Hepatocyte (in vitro differentiated cells): ENCODE results near the gene ARL6IP4.

ENCODE experiments used
- EZH2 ChIP-seq: fragments of 200-600 bp; sonication (generic); IDR thresholded peaks from 2 replicates; pipeline ENCODE4 v1.6.1; 2016; ENCODE audit warnings: antibody characterized with exemption, mild to moderate bottlenecking, borderline replicate concordance
- TF ChIP-seq, protein P1 (sequence below): fragments of 200-600 bp; sonication (generic); IDR thresholded peaks from 2 replicates; pipeline ENCODE4 v1.5.1; 2016; ENCODE audit warnings: antibody characterized with exemption, mild to moderate bottlenecking; ENCODE audit not compliant: poor library complexity

GRCh38 chr12:123028475-123028874 is 48.0 kb downstream of the ARL6IP4 start:
- TF ChIP-seq EZH2 = no peak
- TF ChIP-seq, protein P1, sequence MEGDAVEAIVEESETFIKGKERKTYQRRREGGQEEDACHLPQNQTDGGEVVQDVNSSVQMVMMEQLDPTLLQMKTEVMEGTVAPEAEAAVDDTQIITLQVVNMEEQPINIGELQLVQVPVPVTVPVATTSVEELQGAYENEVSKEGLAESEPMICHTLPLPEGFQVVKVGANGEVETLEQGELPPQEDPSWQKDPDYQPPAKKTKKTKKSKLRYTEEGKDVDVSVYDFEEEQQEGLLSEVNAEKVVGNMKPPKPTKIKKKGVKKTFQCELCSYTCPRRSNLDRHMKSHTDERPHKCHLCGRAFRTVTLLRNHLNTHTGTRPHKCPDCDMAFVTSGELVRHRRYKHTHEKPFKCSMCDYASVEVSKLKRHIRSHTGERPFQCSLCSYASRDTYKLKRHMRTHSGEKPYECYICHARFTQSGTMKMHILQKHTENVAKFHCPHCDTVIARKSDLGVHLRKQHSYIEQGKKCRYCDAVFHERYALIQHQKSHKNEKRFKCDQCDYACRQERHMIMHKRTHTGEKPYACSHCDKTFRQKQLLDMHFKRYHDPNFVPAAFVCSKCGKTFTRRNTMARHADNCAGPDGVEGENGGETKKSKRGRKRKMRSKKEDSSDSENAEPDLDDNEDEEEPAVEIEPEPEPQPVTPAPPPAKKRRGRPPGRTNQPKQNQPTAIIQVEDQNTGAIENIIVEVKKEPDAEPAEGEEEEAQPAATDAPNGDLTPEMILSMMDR = no peak
